Umbilical cord (tissue), 1 donor: Measurements from ENCODE around the gene TTC16. TPM values are rescaled to one million over a fixed set of nuclear protein-coding genes. Genes with fewer than 3 reads are reported as not detected.

ENCODE experiments used
- total RNA-seq: library from RNA; depleted of rRNA; stranded (reverse); fragments of >200 nt; gene quantifications from one replicate; pipeline ENCODE4 v1.2.3, GENCODE V29; 2014; ENCODE audit warnings: low replicate concordance; ENCODE audit not compliant: insufficient read depth

Gene TTC16
- total RNA-seq, 1 donor from 2014 or later: 0.24 TPM

Other genes with a start within 250 kb of the TTC16 start
- 14.4 TPM for gene STXBP1, start 103.8 kb upstream of the TTC16 start, total RNA-seq
- 2.9 TPM for gene CFAP157, start 9.1 kb upstream of the TTC16 start, total RNA-seq
- 8.4 TPM for gene PTRH1, start 416 bp upstream of the TTC16 start, total RNA-seq
- gene TOR2A, start 19.2 kb downstream of the TTC16 start, total RNA-seq: 4.6 TPM
- 4.6 TPM for gene SH2D3C, start 62.6 kb downstream of the TTC16 start, total RNA-seq
- 22.4 TPM for gene CDK9, start 70.0 kb downstream of the TTC16 start, total RNA-seq
- 52.2 TPM for gene FPGS, start 86.8 kb downstream of the TTC16 start, total RNA-seq
- 5.1 TPM for gene ENG, start 138.6 kb downstream of the TTC16 start, total RNA-seq
- gene AK1, start 161.6 kb downstream of the TTC16 start, total RNA-seq: 18.3 TPM
- 30.8 TPM for gene ST6GALNAC6, start 183.5 kb downstream of the TTC16 start, total RNA-seq
- gene ST6GALNAC4, start 201.0 kb downstream of the TTC16 start, total RNA-seq: 16.9 TPM
- gene PIP5KL1, start 214.7 kb downstream of the TTC16 start, total RNA-seq: 1.4 TPM
- gene DPM2, start 221.8 kb downstream of the TTC16 start, total RNA-seq: 1.4 TPM